SK-N-SH treated with all-trans-retinoic acid at 6 μM for 48 hours (cell line): Measurements from ENCODE around the gene CCRL2.

Experiments used
- ESRRG ChIP-seq: fragments of 250-450 bp; sonication (Bioruptor Pico); IDR thresholded peaks from 2 replicates; pipeline ENCODE4 v1.6.1; 2021; ENCODE audit warnings: mild to moderate bottlenecking
- RARB ChIP-seq: fragments of 250-450 bp; sonication (Bioruptor Pico); IDR thresholded peaks from 2 replicates; pipeline ENCODE4 v1.8.0; 2021; ENCODE audit warnings: mild to moderate bottlenecking, moderate library complexity
- TF ChIP-seq, protein P1 (sequence below): fragments of 250-450 bp; sonication (Bioruptor Pico); IDR thresholded peaks from 2 replicates; pipeline ENCODE4 v1.5.1; 2020; ENCODE audit warnings: low read depth, mild to moderate bottlenecking, moderate library complexity

DNA sequence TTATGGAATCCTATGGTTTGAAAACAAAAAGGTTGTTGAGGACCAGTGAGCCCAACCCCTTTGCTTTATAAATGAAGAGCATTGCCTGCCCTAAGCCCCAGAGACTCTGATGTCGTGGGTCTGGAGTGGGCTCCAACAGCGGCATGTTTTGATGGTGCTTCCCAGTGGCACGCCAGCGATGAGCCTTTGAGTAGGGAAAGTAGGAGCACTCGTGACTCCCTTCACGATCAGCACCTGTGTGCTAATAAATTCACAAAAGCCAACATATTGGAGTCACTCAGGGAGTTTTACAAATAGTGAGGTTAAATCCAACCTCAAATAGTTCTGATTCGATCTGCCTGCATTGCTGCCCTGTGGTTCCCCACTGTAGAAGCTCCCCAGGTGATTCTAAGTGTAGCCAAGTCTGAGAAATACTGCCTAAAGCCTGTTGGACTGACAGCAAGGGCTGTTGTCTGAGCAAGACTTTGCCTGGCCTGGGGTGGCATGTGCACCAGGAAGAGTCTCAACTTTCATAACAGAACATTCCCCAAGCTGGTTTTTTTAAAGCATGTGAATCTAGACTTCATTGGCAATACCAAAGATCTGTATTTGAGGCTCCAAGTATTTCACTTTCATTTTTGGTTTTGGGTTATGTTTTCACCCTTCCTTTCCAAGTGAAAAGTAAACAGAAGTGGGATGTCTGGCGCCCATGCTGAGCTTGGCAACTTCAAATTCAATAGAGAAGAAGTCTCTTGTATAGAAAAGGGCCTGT is 26.4 kb upstream of the CCRL2 start:
- no peak for TF ChIP-seq RARB (CRISPR knock-in tag)
- no peak for TF ChIP-seq ESRRG (CRISPR knock-in tag)
- TF ChIP-seq, protein P1, sequence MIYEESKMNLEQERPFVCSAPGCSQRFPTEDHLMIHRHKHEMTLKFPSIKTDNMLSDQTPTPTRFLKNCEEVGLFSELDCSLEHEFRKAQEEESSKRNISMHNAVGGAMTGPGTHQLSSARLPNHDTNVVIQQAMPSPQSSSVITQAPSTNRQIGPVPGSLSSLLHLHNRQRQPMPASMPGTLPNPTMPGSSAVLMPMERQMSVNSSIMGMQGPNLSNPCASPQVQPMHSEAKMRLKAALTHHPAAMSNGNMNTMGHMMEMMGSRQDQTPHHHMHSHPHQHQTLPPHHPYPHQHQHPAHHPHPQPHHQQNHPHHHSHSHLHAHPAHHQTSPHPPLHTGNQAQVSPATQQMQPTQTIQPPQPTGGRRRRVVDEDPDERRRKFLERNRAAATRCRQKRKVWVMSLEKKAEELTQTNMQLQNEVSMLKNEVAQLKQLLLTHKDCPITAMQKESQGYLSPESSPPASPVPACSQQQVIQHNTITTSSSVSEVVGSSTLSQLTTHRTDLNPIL (CRISPR knock-in tag) = no peak
